ENCODE measurements around the gene ABCA8.

The ABCA8 gene

GRCh38 chr17:68868708-68869107 is 86.5 kb downstream of the ABCA8 start:
- no peak overlapping the region for H3K4me3 ChIP-seq (ENCODE audit: low read length)
- H3K9me2 ChIP-seq (replicated peaks; ENCODE audit: insufficient read depth, low read length) = no peaks in the 10 kb centered on the region
- no peaks in the 10 kb centered on the region for H3K9me3 ChIP-seq (replicated peaks; ENCODE audit: insufficient read depth, low read length)
- H3K79me2 ChIP-seq (ENCODE audit: low read length) = no peaks in the 10 kb centered on the region
- no peaks in the 10 kb centered on the region for H3F3A ChIP-seq (ENCODE audit: insufficient read depth, low read length)
- TF ChIP-seq EZH2 (optimal IDR thresholded peaks at IDR 0.05; ENCODE audit: low read depth, low read length) (no peak), CTCF (IDR thresholded peaks at IDR 0.05; ENCODE audit: low read length) (no peak), EZH2phosphoT487 (IDR thresholded peaks at IDR 0.05; ENCODE audit: low read length) (no peak)
- no peak for DNase-seq
- H3K27me3 ChIP-seq (replicated peaks; ENCODE audit: insufficient read depth, low read length) = no peaks in the 10 kb centered on the region
- no peak overlapping the region for H3K4me2 ChIP-seq (ENCODE audit: low read depth, low read length)
- no peaks in the 10 kb centered on the region for H3K4me1 ChIP-seq (ENCODE audit: low read length)
- no peak overlapping the region for H3K27ac ChIP-seq (ENCODE audit: low read length)
- H3K36me3 ChIP-seq (replicated peaks; ENCODE audit: insufficient read depth, low read length) = no peaks in the 10 kb centered on the region
- H2AFZ ChIP-seq (ENCODE audit: low read length) = no peak overlapping the region
- no peaks in the 10 kb centered on the region for H4K20me1 ChIP-seq (ENCODE audit: insufficient read depth, low read length)
- no peak overlapping the region for H3K9ac ChIP-seq (ENCODE audit: low read length)

GRCh38 chr17:68867759-68868516 is 87.3 kb downstream of the ABCA8 start:
- Histone ChIP-seq H3K27me3 (replicated peaks; ENCODE audit: insufficient read depth, low read length) (no peaks in the 10 kb centered on the region), H3K9me2 (replicated peaks; ENCODE audit: insufficient read depth, low read length) (no peaks in the 10 kb centered on the region), H3K4me1 (ENCODE audit: low read length) (no peaks in the 10 kb centered on the region), H3K4me2 (ENCODE audit: low read depth, low read length) (no peak overlapping the region), H3K27ac (ENCODE audit: low read length) (no peak overlapping the region), H4K20me1 (ENCODE audit: insufficient read depth, low read length) (no peaks in the 10 kb centered on the region), H2AFZ (ENCODE audit: low read length) (no peak overlapping the region), H3K9me3 (replicated peaks; ENCODE audit: insufficient read depth, low read length) (no peaks in the 10 kb centered on the region), H3K9ac (ENCODE audit: low read length) (no peak overlapping the region), H3K36me3 (replicated peaks; ENCODE audit: insufficient read depth, low read length) (no peaks in the 10 kb centered on the region), H3F3A (ENCODE audit: insufficient read depth, low read length) (no peaks in the 10 kb centered on the region), H3K4me3 (ENCODE audit: low read length) (no peak overlapping the region), H3K79me2 (ENCODE audit: low read length) (no peaks in the 10 kb centered on the region)
- no peak for DNase-seq
- no peak for TF ChIP-seq EZH2phosphoT487 (IDR thresholded peaks at IDR 0.05; ENCODE audit: low read length)
- no peak for TF ChIP-seq CTCF (IDR thresholded peaks at IDR 0.05; ENCODE audit: low read length)
- TF ChIP-seq EZH2 (optimal IDR thresholded peaks at IDR 0.05; ENCODE audit: low read depth, low read length) = no peak

- DNase-seq = no peak
- Histone ChIP-seq H3K4me3 (ENCODE audit: low read length) (no peak overlapping the region), H3K27ac (ENCODE audit: low read length) (no peak overlapping the region), H3K9me3 (replicated peaks; ENCODE audit: insufficient read depth, low read length) (no peaks in the 10 kb centered on the region), H3K9ac (ENCODE audit: low read length) (no peak overlapping the region), H3F3A (ENCODE audit: insufficient read depth, low read length) (no peaks in the 10 kb centered on the region), H4K20me1 (ENCODE audit: insufficient read depth, low read length) (no peaks in the 10 kb centered on the region), H3K79me2 (ENCODE audit: low read length) (no peaks in the 10 kb centered on the region), H3K4me2 (ENCODE audit: low read depth, low read length) (no peak overlapping the region), H3K4me1 (ENCODE audit: low read length) (no peaks in the 10 kb centered on the region), H3K27me3 (replicated peaks; ENCODE audit: insufficient read depth, low read length) (no peaks in the 10 kb centered on the region), H3K9me2 (replicated peaks; ENCODE audit: insufficient read depth, low read length) (no peaks in the 10 kb centered on the region), H3K36me3 (replicated peaks; ENCODE audit: insufficient read depth, low read length) (no peaks in the 10 kb centered on the region), H2AFZ (ENCODE audit: low read length) (no peak overlapping the region)
- TF ChIP-seq EZH2phosphoT487 (IDR thresholded peaks at IDR 0.05; ENCODE audit: low read length) (no peak), EZH2 (optimal IDR thresholded peaks at IDR 0.05; ENCODE audit: low read depth, low read length) (no peak), CTCF (IDR thresholded peaks at IDR 0.05; ENCODE audit: low read length) (no peak)
These were observed 89.6 kb downstream of the ABCA8 start for GRCh38 chr17:68865584-68865983.
